Measurements from ENCODE around the gene JPH2.

The JPH2 gene

DNA sequence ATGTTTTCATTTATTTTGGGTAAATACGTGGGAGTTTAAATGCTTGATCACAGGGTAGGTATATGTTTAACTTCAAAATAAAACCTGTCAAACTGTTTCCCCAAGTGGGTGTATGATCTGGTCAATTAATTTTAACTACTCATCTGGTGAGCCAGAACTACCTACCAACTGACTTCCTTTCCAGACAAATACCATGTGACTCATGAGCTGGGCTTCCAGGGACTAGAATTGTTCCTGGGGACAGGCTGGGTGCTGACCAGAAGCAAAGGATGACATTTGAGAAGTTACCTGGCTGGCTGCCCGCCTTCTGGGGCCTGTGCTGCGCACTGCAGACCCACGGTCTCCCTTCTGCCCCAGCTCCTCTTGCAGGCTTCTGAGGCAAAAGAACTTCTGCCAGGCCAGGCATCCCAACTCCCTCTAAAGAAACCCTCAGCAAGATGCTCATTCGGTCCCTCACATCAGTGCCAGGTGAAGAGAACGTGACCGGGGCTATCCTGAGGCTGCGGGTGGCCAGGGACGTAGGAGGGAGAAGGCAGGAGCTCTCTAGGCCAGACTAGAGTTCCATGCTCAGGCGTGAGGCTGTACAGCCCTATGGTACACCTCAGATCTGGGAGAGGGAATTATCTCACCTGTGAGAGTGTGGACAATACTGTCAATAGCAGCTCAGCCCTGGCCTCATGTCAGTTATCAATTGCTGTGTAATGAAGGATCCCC, 103.6 kb downstream of the JPH2 start:
- no peak overlapping the region for H3K27ac ChIP-seq
- no peak for DNase-seq (ENCODE audit: low read depth, low spot score)

GRCh38 chr20:44081888-44082287, 105.1 kb downstream of the JPH2 start:
- H3K27ac ChIP-seq, result no peak overlapping the region
- DNase-seq (ENCODE audit: low read depth, low spot score), result no peak

DNA sequence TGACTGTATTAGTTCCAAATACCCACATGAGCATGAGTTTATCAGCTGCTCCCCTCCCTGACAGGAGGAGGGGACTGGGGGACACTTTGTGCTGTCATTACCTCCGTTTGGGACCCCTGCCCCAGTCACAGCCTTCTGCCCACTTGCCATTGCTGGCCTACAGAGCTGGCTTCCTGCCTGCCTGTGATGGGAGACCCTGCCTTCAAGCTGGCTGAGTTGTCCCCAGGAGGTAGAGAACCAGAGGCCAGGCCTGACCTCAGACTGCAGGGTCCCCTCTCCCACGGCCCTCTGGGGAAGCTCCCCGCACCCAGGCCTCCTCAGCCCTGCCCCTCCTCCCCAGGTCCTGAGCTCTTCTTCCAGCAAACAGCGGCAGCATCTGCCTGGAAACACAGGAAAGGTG, 105.5 kb downstream of the JPH2 start:
- no peak for DNase-seq (ENCODE audit: low read depth, low spot score)
- H3K27ac ChIP-seq, result no peak overlapping the region

DNA sequence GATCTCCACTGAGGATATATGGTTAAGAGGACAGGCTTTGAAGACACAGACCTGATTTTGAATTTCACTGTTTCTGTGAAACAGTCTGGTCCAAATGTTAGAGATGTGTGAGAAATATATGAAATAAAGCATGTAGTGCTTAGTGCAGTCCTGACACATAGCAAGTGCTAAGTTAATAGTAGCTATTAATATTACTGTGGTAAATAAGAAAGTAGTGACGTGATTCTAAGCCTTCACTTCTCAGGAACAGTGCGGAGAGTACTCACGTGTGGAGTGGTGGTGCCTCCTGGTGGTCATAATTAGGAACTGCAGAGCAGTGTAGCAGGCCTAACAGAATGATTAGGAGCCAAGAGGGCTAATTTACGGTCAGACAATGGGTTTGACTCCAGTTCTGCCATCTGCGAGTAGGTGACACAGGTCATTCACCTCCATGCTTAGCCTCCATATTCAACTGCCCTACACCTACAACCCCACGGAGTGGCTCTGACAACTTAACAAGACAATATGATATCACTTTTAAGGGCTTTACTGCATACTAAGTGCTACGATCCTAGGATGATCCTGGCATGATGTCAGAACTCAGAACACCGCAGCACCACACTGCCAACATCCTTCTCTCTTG, 106.2 kb downstream of the JPH2 start:
- no peak for DNase-seq (ENCODE audit: low read depth, low spot score)
- no peak overlapping the region for H3K27ac ChIP-seq

GRCh38 chr20:44080064-44080463, 106.9 kb downstream of the JPH2 start:
- no peak overlapping the region for H3K27ac ChIP-seq
- DNase-seq (ENCODE audit: low read depth, low spot score), result no peak

GRCh38 chr20:44079291-44079690, 107.7 kb downstream of the JPH2 start:
- DNase-seq (ENCODE audit: low read depth, low spot score), result no peak
- no peak overlapping the region for H3K27ac ChIP-seq

DNA sequence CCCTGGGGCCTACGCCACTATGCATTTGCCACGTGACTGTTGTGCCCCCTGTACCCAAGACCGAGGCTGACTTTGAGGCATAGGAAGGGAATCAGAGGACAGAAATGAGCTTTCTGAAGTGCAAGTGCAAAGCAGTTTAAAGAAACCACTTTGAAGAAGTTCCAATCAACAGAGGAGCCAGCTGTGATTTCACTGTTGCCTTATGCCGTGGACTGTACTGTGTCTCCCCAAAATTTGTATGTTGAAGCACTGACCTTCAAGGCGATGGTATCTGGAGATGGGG, 111.1 kb downstream of the JPH2 start:
- H3K27ac ChIP-seq, result no peak overlapping the region
- DNase-seq (ENCODE audit: low read depth, low spot score), result no peak

GRCh38 chr20:44075191-44075949, 111.6 kb downstream of the JPH2 start:
- DNase-seq (ENCODE audit: low read depth, low spot score), result no peak
- H3K27ac ChIP-seq, result no peak overlapping the region

DNA sequence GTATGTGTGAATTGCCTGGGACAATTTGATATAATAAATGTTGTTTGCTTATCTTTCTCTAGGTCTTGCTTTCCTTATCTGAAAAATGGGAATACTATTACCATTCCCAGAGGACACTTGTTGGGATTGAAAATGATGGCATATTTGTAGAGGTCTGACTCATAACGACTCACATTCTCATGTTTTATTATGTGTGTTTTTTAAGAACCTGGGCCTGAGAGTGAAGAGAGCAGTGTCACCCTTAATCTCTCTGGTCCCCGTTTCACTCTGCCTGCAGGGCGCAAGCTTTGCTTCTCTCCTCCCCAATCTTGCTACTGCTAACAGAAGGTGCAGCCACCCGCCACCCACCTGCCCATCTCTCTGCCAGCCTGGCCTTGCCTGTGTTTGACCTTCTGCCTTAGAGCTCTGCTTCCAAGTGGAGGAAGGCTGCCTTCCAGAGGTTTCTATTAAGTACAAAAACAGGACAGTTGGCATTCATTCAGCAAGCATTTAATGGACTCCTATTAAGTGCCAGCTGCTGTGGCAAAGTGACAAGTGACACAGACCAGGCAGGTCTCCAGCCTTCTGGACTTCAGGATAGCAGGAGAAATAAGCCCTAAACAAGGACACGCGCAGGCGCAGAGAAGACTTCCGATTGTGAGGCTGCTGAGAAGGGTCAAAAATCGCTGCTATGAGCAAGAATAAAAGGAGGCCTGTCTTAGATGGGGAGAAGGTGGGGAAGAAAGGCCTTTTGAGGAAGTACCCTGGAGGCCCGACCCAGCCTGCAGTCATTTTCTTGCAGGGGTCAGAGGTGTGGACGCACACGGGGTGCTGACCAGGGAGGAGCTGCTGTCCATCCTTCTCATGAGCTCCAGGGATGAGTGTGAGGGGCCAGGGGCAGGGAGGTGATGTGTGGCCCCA, 112.5 kb downstream of the JPH2 start:
- no peak overlapping the region for H3K27ac ChIP-seq
- no peak for DNase-seq (ENCODE audit: low read depth, low spot score)

DNA sequence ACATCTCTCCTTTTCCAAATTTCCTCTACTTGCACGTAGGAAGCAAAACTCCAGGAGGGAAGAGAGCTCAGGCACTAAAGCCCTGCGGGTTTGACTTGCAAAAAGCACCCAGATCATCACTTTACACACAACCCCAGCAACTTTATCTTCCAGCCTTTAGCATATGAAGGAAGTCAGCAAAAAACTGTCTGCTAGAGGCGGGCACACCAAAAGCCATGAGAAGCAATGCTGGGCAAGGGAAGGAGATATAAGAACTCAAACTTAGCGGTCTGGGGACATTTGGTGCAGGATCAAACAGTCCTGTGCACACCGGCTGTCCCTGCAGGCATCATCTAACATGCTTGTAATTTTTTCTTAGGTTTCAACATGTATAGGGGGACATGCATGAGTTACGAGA, 113.3 kb downstream of the JPH2 start:
- no peak for DNase-seq (ENCODE audit: low read depth, low spot score)
- H3K27ac ChIP-seq, result no peak overlapping the region

- H3K27ac ChIP-seq, result no peak overlapping the region
- no peak for DNase-seq (ENCODE audit: low read depth, low spot score)
These were observed 113.8 kb downstream of the JPH2 start for GRCh38 chr20:44073011-44073674.

GRCh38 chr20:44072384-44072783, 114.6 kb downstream of the JPH2 start:
- no peak overlapping the region for H3K27ac ChIP-seq
- DNase-seq (ENCODE audit: low read depth, low spot score), result no peak

GRCh38 chr20:44071526-44072111, 115.4 kb downstream of the JPH2 start:
- H3K27ac ChIP-seq, result no peak overlapping the region
- DNase-seq (ENCODE audit: low read depth, low spot score), result no peak

DNA sequence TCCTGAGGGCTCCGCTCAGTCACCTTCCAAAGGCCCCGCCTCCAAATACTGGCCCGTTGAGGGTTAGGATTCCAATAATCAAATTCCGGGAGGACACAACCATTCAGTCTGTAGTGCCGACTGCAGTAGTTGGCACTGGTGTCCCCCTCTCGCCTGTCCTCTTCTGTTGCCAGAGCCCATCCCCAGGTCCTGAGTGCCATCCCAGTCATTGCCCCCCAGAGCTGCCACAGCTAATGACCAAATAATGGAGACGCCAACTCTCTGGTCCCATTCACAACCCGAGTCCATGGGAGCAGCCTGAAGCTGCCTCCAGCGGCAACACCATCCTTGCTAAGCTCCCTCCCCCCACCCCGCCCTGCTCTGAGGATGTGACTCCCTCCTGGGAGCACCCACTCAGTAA, 115.9 kb downstream of the JPH2 start:
- DNase-seq (ENCODE audit: low read depth, low spot score), result no peak
- H3K27ac ChIP-seq, result no peak overlapping the region

- no peak for DNase-seq (ENCODE audit: low read depth, low spot score)
- H3K27ac ChIP-seq, result no peak overlapping the region
These were observed 116.7 kb downstream of the JPH2 start for GRCh38 chr20:44070139-44070900.

- no peak for DNase-seq (ENCODE audit: low read depth, low spot score)
- H3K27ac ChIP-seq, result no peak overlapping the region
These were observed 117.6 kb downstream of the JPH2 start for GRCh38 chr20:44069203-44070011.

DNA sequence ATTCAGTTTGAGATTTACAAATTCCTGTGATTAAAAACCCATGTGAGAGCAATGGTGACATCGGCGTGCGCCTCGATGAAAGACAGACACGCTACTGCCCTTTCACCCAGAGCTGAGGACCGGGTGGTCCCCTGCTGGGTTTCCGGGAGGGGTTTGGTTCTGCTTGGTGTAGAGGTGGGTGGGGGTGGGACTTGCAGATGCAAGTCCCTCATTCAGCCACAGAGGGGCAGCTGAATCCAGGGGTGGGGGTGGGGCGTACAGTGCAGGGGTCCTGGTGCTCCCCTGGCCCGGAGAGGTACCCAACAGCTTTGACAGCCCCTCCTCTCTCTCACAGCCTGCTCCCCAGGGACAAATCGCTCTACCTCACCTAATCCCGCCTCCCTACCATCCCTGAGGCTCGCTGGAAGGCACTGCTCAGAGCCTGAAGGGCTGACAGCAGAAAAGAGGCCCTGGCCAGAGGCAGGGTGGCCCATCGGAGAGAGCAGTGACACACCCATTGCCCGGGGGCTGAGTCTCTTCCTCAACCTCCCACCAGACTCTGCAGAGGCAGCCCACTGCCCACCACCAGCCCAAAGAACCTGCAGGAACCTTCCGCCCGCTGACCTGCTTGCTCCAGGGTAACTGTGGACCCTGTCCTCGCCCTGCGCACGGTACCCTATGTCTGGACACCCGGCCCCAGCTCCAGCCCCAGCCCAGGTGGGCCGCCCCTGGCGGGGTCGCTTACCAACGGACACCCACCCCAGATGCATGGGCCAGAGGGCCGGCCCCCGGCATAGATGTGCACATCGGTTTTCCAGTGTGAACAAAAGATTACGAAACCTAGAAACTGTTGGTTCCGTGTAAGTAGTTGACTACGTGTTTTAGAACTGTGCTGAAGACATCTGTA, 118.4 kb downstream of the JPH2 start:
- no peak for DNase-seq (ENCODE audit: low read depth, low spot score)
- H3K27ac ChIP-seq, result no peak overlapping the region
